MM.1S (cell line): ENCODE data around the gene CD6.

Source experiments
- CTCF ChIP-seq: fragments of 300-600 bp; sonication (generic); IDR thresholded peaks from 2 replicates; pipeline ENCODE4 v1.5.1; 2016; ENCODE audit warnings: antibody characterized with exemption, low read length, mixed read lengths
- EZH2 ChIP-seq: fragments of 300-600 bp; sonication (generic); optimal IDR thresholded peaks from 2 replicates; pipeline ENCODE3; 2017; ENCODE audit warnings: low read depth, mild to moderate bottlenecking, antibody characterized with exemption, low read length, mixed read lengths
- EZH2phosphoT487 ChIP-seq: fragments of 300-600 bp; sonication (generic); IDR thresholded peaks from 2 replicates; pipeline ENCODE4 v1.6.1; 2018; ENCODE audit warnings: antibody characterized with exemption, low read length

- TF ChIP-seq CTCF = no peak
- TF ChIP-seq EZH2 = no peak
- no peak for TF ChIP-seq EZH2phosphoT487
Measured at GRCh38 chr11:60988658-60989057, 17.2 kb downstream of the CD6 start.
